ENCODE results near the gene ERCC8.

ERCC8 gene

GRCh38 chr5:60896991-60897390, 47.9 kb downstream of the ERCC8 start:
- peaks cover 10 to 37% of the 10 kb centered on the region in 2 experiments for H3K36me3 ChIP-seq (ENCODE audit: control insufficient read depth in 2 of 2, insufficient read depth in 1 of 2, low read length in 2 of 2)
- TF ChIP-seq WT1 (tag by site-specific recombination; IDR thresholded peaks at IDR 0.05) (no peak), YY1 (tag by site-specific recombination; IDR thresholded peaks at IDR 0.05) (no peak), ZNF155 (tag by site-specific recombination; IDR thresholded peaks at IDR 0.05) (no peak), SETDB1 (IDR thresholded peaks at IDR 0.05; ENCODE audit: insufficient read length, low read length) (no peak), KLF1 (tag by site-specific recombination; IDR thresholded peaks at IDR 0.05) (no peak), ZFHX2 (tag by site-specific recombination; conservative IDR thresholded peaks at IDR 0.05) (no peak), IKZF3 (tag by site-specific recombination; IDR thresholded peaks at IDR 0.05) (no peak)
- H3K4me3 ChIP-seq (ENCODE audit: low read depth, low read length) = no peak overlapping the region
- H3K4me1 ChIP-seq (ENCODE audit: control insufficient read depth, insufficient read depth, low read length) = no peaks in the 10 kb centered on the region
- ChIA-PET POLR2A (no interaction called here), CTCF (interaction anchor here (0.6 to 0.7 kb wide), 2 partner anchors 781 to 1277 kb away, joined by 3 read pairs; no protein-coding TSS in a partner anchor)
- H3K9me3 ChIP-seq (ENCODE audit: control insufficient read depth, insufficient read depth, low read depth, low read length) = no peaks in the 10 kb centered on the region
- no peak overlapping the region for H3K27ac ChIP-seq (ENCODE audit: extremely low read depth, low read depth, low read length)

GRCh38 chr5:60893521-60893920, 51.3 kb downstream of the ERCC8 start:
- no peaks in the 10 kb centered on the region for H3K9me3 ChIP-seq (ENCODE audit: control insufficient read depth, insufficient read depth, low read depth, low read length)
- POLR2A ChIA-PET = no interaction called here
- no peaks in the 10 kb centered on the region for H3K4me1 ChIP-seq (ENCODE audit: control insufficient read depth, insufficient read depth, low read length)
- TF ChIP-seq PRDM10 (tag by site-specific recombination; IDR thresholded peaks at IDR 0.05) (no peak), ZNF488 (tag by site-specific recombination; IDR thresholded peaks at IDR 0.05) (no peak), ZNF146 (tag by site-specific recombination; IDR thresholded peaks at IDR 0.05) (no peak), REST (tag by site-specific recombination; IDR thresholded peaks at IDR 0.05) (no peak), ZNF112 (tag by site-specific recombination; IDR thresholded peaks at IDR 0.05) (no peak), ZNF843 (tag by site-specific recombination; IDR thresholded peaks at IDR 0.05) (no peak), ZNF791 (tag by site-specific recombination; IDR thresholded peaks at IDR 0.05) (no peak), PRDM4 (tag by site-specific recombination; IDR thresholded peaks at IDR 0.05) (no peak), ZNF324 (tag by site-specific recombination; IDR thresholded peaks at IDR 0.05) (no peak), BCL11A (tag by site-specific recombination; IDR thresholded peaks at IDR 0.05; ENCODE audit: low read depth) (no peak), ZNF837 (tag by site-specific recombination; IDR thresholded peaks at IDR 0.05) (no peak), ZNF654 (tag by site-specific recombination; IDR thresholded peaks at IDR 0.05; ENCODE audit: low read depth) (no peak), ZNF416 (tag by site-specific recombination; IDR thresholded peaks at IDR 0.05) (no peak), ZFP41 (tag by site-specific recombination; IDR thresholded peaks at IDR 0.05; ENCODE audit: borderline replicate concordance) (no peak), ZNF600 (tag by site-specific recombination; IDR thresholded peaks at IDR 0.05) (no peak)
- CTCF ChIA-PET = no interaction called here
- no peak overlapping the region for H3K4me3 ChIP-seq (ENCODE audit: low read depth, low read length)
- H3K36me3 ChIP-seq (ENCODE audit: control insufficient read depth in 2 of 2, insufficient read depth in 1 of 2, low read length in 2 of 2) = peaks cover 8 to 38% of the 10 kb centered on the region in 2 experiments
- no peak overlapping the region for H3K27ac ChIP-seq (ENCODE audit: extremely low read depth, low read depth, low read length)
